HG03378 (cell line): ENCODE measurements around the gene PAPSS1.

ENCODE experiments used
- ATAC-seq: cut with Tn5 transposase; IDR thresholded peaks from one replicate; pipeline ENCODE4 v1.9.1; 2021; ENCODE audit warnings: mild to moderate bottlenecking, moderate library complexity; ENCODE audit not compliant: unreplicated experiment

Gene PAPSS1

DNA sequence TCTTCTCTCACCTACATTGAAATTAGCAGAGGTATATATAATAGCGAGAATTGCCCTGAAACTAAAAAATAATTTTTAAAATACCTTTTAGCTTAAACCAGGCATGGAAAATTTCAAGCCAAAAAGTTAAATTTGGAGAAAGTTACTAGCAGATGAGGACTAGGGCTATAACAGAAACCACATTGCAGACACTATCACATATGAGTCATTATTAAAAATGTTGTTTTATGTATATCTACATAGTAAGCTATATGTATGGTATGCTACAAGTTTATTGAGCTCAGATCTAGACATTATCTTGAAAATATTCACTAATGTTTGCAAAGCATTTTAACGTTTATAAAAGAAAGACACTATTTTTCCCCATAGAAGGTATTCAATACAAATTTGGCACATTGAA lies 147.8 kb downstream of the PAPSS1 start:
- no peak for ATAC-seq

- ATAC-seq = no peak
These were observed 149.1 kb downstream of the PAPSS1 start for GRCh38 chr4:107570952-107571351.

DNA sequence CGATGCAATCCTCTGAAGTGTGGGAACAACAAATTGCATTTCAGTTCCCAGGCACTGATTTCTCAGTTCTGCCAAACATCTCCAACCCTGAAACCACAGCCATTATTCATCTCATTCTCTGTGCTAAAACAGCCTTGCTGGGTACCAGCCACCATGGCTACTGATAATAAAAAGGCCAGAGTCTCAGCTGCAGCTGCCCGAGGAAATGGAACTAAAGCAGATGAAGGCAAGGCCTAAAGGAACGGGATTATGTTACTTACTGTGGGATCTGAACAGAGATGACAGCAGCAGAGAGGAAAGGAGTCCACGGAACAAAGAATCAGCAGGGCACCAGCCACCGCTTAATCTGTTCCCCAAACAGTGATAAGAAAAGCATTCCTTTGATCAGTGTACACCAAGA lies 155.7 kb downstream of the PAPSS1 start:
- no peak for ATAC-seq
